Upper lobe of right lung (tissue), 1 donor: ENCODE data around the gene DCN. TPM values are rescaled to one million over a fixed set of nuclear protein-coding genes. Genes with fewer than 3 reads are reported as not detected.

Source experiments
- ATAC-seq: fragments of 200-7000 bp; cut with Tn5 transposase; one replicate; pipeline ENCODE4 v1.9.1; 2020; ENCODE audit warnings: mild to moderate bottlenecking, moderate library complexity
- DNase-seq: peaks from one replicate; pipeline ENCODE4 v3.0.0-alpha.2; 2020
- H3K27ac ChIP-seq: fragments of 200-600 bp; one replicate; pipeline ENCODE4 v1.8.0; 2022
- H3K27me3 ChIP-seq: fragments of 200-600 bp; one replicate; pipeline ENCODE4 v1.8.0; 2022; ENCODE audit warnings: mild to moderate bottlenecking
- H3K36me3 ChIP-seq: fragments of 200-600 bp; one replicate; pipeline ENCODE4 v1.8.0; 2022
- H3K4me1 ChIP-seq: fragments of 200-600 bp; one replicate; pipeline ENCODE4 v1.8.0; 2022
- H3K4me3 ChIP-seq: fragments of 200-600 bp; one replicate; pipeline ENCODE4 v1.8.0; 2022; ENCODE audit warnings: mild to moderate bottlenecking
- H3K9me3 ChIP-seq: fragments of 200-600 bp; one replicate; pipeline ENCODE4 v1.8.0; 2022
- CTCF ChIP-seq: fragments of 200-600 bp; IDR thresholded peaks from one replicate; pipeline ENCODE4 v1.8.0; 2022; ENCODE audit warnings: antibody characterized with exemption
- intact Hi-C: fragments of 100-400 bp; cut with DNase I; formaldehyde crosslinking; loops from one replicate; pipeline ENCODE4 v1.11.0; 2022
- total RNA-seq: library from RNA; stranded (reverse); fragmentation: NEBNext Ultra II Directional; extraction: Animal tissue kit (Norgen Biotek cat#: 25700); gene quantifications from one replicate; pipeline ENCODE4 v1.2.1, GENCODE V29; 2021
- donor health status: DM: no; HTN: yes; CAD: no; lungs with severe emphysema.

Gene DCN
- total RNA-seq, 1 donor from 2014 or later: 753 TPM

- Histone ChIP-seq H3K27ac (no peak overlapping the region), H3K9me3 (no peaks in the 10 kb centered on the region), H3K27me3 (no peaks in the 10 kb centered on the region), H3K4me1 (no peaks in the 10 kb centered on the region), H3K36me3 (no peaks in the 10 kb centered on the region), H3K4me3 (no peak overlapping the region)
- ATAC-seq (no peak), DNase-seq (no peak)
- no peak for TF ChIP-seq CTCF
- intact Hi-C loops: no loop called here
Observed at GRCh38 chr12:91222746-91223145, 40.1 kb upstream of the DCN start.

GRCh38 chr12:91219919-91220318, 37.3 kb upstream of the DCN start:
- H3K9me3 ChIP-seq: no peaks in the 10 kb centered on the region
- no peaks in the 10 kb centered on the region for H3K27me3 ChIP-seq
- H3K4me1 ChIP-seq: no peaks in the 10 kb centered on the region
- intact Hi-C loops: no loop called here
- H3K27ac ChIP-seq: no peak overlapping the region
- DNase-seq (no peak), ATAC-seq (no peak)
- no peaks in the 10 kb centered on the region for H3K36me3 ChIP-seq
- TF ChIP-seq CTCF: no peak
- no peak overlapping the region for H3K4me3 ChIP-seq

GRCh38 chr12:91219511-91219910, 36.9 kb upstream of the DCN start:
- H3K36me3 ChIP-seq: no peaks in the 10 kb centered on the region
- intact Hi-C loops: no loop called here
- no peaks in the 10 kb centered on the region for H3K9me3 ChIP-seq
- H3K27me3 ChIP-seq: no peaks in the 10 kb centered on the region
- H3K27ac ChIP-seq: no peak overlapping the region
- H3K4me3 ChIP-seq: no peak overlapping the region
- DNase-seq: no peak
- ATAC-seq: no peak
- TF ChIP-seq CTCF: no peak
- no peaks in the 10 kb centered on the region for H3K4me1 ChIP-seq

GRCh38 chr12:91216871-91217270, 34.3 kb upstream of the DCN start:
- Histone ChIP-seq H3K9me3 (no peaks in the 10 kb centered on the region), H3K4me3 (no peak overlapping the region), H3K4me1 (no peaks in the 10 kb centered on the region), H3K27me3 (no peaks in the 10 kb centered on the region), H3K27ac (no peak overlapping the region), H3K36me3 (no peaks in the 10 kb centered on the region)
- intact Hi-C loops: no loop called here
- TF ChIP-seq CTCF: no peak
- DNase-seq: no peak
- ATAC-seq: no peak

- no peaks in the 10 kb centered on the region for H3K9me3 ChIP-seq
- no peak overlapping the region for H3K4me3 ChIP-seq
- no peak for TF ChIP-seq CTCF
- DNase-seq (no peak), ATAC-seq (no peak)
- H3K27ac ChIP-seq: no peak overlapping the region
- H3K27me3 ChIP-seq: no peaks in the 10 kb centered on the region
- H3K36me3 ChIP-seq: no peaks in the 10 kb centered on the region
- intact Hi-C loops: no loop called here
- H3K4me1 ChIP-seq: no peaks in the 10 kb centered on the region
Observed at GRCh38 chr12:91215940-91216454, 33.4 kb upstream of the DCN start.

- DNase-seq: no peak
- no peaks in the 10 kb centered on the region for H3K9me3 ChIP-seq
- TF ChIP-seq CTCF: no peak
- H3K27me3 ChIP-seq: no peaks in the 10 kb centered on the region
- no peak for ATAC-seq
- no peaks in the 10 kb centered on the region for H3K4me1 ChIP-seq
- no peaks in the 10 kb centered on the region for H3K36me3 ChIP-seq
- H3K4me3 ChIP-seq: no peak overlapping the region
- intact Hi-C loops: no loop called here
- H3K27ac ChIP-seq: no peak overlapping the region
Observed at GRCh38 chr12:91211866-91212265, 29.2 kb upstream of the DCN start.
